Vagina (tissue), 2 donors: ENCODE results near the gene TDRD9.

Source experiments
- POLR2A ChIP-seq, 2 donors: fragments of 450-650 bp; IDR thresholded peaks; one replicate each; pipeline ENCODE4 v1.6.1; 2017; ENCODE audit warnings: antibody characterized with exemption in 2 of 2, mild to moderate bottlenecking in 2 of 2, moderate library complexity in 2 of 2
- POLR2AphosphoS5 ChIP-seq, 2 donors: sonication (generic); formaldehyde crosslinking; IDR thresholded peaks; one replicate each; pipeline ENCODE4 v1.9.0; 2017; ENCODE audit warnings: antibody characterized with exemption in 2 of 2, mild to moderate bottlenecking in 2 of 2, low read depth in 1 of 2; ENCODE audit not compliant: insufficient read depth in 1 of 2
- TF ChIP-seq, protein P1 (sequence below), 3 experiments: fragments of 450-650 bp in 2 of 3; fragments of 200-600 bp in 1 of 3; sonication (generic) in 1 of 3; IDR thresholded peaks; one replicate each; pipeline ENCODE4 v1.5.1; 2017 to 2019; ENCODE audit warnings: antibody characterized with exemption in 3 of 3, mild to moderate bottlenecking in 2 of 3, moderate library complexity in 2 of 3

DNA sequence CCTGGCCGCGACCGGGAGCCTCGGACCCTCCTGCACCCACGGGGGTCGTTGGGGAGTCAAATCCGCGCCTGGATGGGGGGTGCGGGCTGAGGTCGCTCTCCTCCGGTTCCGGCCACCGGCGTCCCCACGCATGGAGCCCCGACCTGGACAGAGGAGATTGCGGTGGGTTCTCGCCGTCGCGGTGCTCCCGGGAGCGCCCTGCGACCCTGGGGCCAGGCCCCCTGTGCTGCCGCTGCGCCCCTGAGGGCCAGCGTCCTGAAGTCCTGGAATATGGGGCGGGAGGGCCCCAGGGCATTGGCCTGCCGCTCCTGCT, 157.6 kb downstream of the TDRD9 start:
- TF ChIP-seq, protein P1, sequence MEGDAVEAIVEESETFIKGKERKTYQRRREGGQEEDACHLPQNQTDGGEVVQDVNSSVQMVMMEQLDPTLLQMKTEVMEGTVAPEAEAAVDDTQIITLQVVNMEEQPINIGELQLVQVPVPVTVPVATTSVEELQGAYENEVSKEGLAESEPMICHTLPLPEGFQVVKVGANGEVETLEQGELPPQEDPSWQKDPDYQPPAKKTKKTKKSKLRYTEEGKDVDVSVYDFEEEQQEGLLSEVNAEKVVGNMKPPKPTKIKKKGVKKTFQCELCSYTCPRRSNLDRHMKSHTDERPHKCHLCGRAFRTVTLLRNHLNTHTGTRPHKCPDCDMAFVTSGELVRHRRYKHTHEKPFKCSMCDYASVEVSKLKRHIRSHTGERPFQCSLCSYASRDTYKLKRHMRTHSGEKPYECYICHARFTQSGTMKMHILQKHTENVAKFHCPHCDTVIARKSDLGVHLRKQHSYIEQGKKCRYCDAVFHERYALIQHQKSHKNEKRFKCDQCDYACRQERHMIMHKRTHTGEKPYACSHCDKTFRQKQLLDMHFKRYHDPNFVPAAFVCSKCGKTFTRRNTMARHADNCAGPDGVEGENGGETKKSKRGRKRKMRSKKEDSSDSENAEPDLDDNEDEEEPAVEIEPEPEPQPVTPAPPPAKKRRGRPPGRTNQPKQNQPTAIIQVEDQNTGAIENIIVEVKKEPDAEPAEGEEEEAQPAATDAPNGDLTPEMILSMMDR (IDR thresholded peaks at IDR 0.05), result no peak
- TF ChIP-seq POLR2A (IDR thresholded peaks at IDR 0.05) (no peak), POLR2AphosphoS5 (IDR thresholded peaks at IDR 0.05; ENCODE audit: insufficient read depth in 1 of 2, low read depth in 1 of 2) (no peak)
